Stimulated activated CD4-positive, alpha-beta T cell treated with anti-CD3 and anti-CD28 coated beads, Interleukin-2, amount 100 ng/mL, for 48 hours (primary cell): ENCODE results near the gene USF3.
"Not testable (repeated sequence)": the region's sequence is repeated elsewhere in the genome, so short reads cannot be mapped to it uniquely, and the experiment has no call there.

Source experiments
- DNase-seq, 2 donors: peaks; one replicate each; pipeline ENCODE4 v3.0.0-alpha.2; 2020

USF3 gene

GRCh38 chr3:113648524-113648923, 47.9 kb downstream of the USF3 start:
- no peak for DNase-seq

DNA sequence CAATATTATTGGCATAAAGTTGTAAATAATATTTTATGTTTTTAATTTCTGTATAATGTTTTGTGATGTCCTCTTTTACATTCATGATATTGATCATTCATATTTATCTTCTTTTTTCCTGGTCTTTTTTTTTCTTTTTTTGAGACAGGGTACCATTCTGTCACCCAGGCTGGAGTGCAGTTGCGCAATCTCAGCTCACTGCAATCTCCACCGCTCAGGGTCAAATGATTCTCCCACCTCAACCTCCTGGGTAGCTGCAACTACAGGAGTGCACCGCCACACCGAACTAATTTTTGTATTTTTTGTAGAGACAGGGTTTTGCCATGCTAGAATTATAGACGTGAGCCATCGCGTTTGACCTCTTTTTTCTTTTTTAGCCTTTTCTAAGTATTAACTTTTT, 52.9 kb downstream of the USF3 start:
- DNase-seq: no peak

- no peak for DNase-seq
These were observed 57.5 kb downstream of the USF3 start for GRCh38 chr3:113638910-113639309.

GRCh38 chr3:113637756-113638155, 58.7 kb downstream of the USF3 start:
- DNase-seq: no peak

DNA sequence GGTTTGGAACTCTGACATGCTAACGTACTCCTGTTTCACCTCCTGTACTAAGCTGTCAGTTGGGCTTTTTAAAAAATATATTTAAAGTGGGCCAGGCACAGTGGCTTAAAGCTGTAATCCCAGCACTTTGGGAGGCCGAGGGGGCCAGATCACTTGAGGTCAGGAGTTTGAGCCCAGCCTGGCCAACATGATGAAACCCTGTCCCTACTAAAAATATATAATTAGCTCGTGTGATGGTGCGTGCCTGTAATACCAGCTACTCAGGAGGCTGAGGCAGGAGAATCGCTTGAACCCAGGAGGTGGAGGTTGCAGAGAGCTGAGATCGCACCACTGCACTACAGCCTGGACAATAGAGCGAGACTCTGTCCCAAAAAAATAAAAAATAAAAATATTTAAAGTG, 60.4 kb downstream of the USF3 start:
- DNase-seq: not testable (repeated sequence)

GRCh38 chr3:113634782-113635474, 61.5 kb downstream of the USF3 start:
- DNase-seq: no peak

DNA sequence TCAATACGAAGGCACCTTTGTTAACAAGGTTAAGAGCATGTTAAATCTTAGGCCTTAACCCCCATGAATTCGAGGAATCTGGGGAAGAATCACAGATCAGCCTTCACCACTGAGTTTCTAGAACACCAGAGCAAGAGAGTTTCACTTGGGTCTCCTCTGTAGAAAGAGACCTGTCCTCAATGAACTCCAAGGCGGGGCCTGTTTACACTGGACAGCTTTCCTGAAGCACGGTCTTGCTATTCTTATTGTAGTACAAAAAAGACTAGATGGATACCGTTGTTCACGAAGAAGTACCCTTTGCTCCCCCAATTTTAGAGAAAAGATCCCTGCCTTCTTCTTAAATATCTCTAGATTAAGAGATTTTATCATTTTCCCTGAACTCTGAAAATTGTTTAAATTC, 64.9 kb downstream of the USF3 start:
- no peak for DNase-seq

DNA sequence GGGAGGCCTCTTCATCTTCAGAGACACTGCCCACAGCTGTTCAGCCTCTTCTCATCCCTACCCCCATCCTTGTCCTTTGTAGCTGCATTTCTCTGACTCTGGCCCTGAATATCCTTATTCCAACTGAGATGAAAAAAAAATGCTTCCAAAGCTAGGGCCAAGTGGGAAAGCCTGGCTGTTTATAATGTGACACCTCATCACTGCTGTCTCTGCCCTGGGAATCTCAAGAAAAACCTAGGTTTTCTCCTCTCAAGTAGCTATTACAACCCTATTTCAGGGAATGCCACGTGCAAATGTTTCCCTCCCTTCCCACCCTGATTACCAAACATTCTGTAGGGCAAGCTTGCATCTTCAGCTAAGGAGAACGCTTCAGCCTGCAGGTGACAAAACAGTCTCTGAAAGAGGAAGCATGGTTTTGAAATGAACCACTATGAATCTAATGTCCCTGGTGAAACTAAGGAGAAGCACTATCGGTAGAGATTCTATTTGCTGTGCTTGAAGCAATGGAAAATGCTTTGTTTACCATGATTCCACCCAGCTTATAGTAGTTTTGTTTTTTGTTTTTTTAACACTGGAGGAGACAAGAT, 65.4 kb downstream of the USF3 start:
- DNase-seq: no peak

DNA sequence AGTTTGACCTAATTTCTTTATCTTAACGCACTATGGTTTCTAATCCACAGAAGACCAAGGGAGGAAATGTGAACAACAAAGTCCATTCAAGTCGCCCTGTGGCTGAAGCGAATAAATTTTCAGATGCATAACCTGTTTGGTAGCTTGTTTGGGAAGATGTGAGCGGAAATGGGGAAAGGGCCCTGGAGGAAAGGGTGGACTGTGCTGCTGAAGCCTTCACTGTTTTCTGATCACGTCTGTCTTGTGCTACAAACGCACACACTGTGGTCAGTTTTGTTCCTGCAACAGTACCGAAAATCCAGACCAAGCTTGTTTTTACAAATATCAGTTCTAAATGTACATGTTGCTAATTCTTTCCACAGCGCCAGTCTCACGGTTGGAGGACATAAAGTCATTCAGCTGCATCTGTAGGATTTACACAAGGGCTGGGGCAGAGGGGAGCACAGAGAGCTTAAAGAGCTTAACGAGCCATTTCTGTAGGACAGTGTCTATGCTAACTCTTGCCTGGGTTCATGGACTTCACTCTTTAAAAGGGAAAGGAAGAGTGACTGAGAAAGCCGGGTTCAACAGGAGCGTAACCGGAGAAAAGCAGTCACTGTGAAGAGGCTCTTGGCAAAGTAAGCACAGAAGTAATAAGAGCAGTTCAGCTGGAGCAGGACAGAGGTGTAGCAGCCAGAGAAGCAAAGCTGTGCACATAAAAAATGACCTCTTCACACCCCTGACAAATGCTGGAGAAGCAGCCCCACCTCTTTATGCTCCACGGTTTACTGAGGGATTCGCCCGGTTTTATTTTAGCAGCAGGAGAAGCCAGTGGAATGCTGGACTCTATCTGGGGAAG, 66.6 kb downstream of the USF3 start:
- no peak for DNase-seq

- no peak for DNase-seq
These were observed 67.7 kb downstream of the USF3 start for GRCh38 chr3:113628788-113629187.

DNA sequence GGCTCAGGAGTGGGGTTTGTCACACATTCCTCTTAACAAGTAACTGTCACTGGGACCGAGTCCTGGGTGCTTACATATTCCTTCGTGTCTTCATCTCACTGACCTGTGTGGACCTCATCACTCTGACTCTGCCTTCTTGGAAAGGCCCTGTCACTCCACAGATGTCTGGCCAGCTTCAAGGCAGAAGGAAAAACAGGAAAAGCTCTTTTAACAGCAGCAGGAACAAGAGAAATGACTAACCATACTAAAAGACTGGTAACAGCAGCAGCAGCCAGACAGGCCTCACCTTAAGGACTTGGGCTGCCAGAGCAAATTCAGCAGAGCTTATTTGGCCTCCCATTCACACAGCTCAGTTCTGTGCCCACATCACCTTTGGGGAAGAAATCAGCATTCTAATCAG, 68.1 kb downstream of the USF3 start:
- DNase-seq: no peak

DNA sequence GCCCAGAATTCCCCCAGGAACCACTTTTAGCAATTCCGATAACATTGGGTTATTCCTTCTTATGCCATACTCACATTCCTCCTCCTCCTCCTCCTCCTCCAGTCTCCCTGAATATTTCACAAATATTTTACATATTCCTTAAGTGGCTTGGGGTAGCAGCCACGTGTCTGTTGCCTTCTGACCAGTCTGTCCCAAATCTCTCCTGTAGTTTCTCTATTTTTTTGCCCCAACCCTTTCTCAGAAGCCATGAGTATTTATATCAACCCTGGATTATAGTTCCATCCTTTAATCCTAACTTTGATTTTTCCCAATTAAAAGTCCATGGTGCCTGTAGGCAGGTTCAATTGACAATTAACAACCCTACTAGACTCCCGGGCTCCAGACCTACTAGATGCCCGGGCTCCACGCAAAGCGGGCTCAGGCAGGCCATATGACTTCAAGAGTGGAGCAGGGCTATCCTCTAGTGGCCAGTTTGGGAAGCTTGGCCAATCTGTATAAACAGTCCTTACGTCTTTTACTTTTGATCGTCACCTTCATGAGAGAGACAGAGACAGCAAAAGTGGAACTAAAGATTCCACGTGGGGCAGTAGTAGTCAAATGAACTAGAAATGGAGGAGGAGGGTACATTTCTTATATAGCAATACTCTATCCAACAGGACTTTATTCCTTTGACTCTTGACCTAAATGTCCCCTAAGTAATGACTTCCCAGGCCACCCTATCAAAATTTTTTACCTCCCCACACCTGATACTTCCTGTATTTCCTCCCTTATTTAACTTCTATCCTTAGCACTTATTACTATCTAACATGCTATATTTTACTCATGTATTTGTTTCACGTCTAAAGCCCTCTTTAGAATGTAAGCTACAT, 69.7 kb downstream of the USF3 start:
- DNase-seq: peak in 1 of 2 donors; percentile 2

GRCh38 chr3:113625834-113626233, 70.6 kb downstream of the USF3 start:
- DNase-seq: no peak

DNA sequence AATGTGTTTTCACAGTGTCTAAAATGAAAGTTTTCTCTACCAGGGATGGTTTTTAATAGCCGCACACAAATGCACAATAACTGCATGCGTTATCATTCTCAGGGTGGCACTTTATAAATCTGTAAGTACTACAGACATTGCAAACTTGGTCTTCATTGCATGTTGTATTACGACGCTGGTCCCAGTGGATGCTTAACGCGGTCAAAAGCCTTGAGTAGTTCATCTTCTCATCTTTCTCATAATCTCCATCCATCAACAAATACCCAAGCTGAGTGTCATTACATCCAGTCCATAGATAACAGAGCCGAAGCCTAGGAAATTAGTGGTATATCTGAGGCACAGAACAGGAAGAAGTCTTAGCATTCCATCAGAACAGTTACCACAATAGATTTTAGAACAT, 72.6 kb downstream of the USF3 start:
- DNase-seq: no peak

GRCh38 chr3:113623324-113623723, 73.1 kb downstream of the USF3 start:
- no peak for DNase-seq

GRCh38 chr3:113620091-113620490, 76.4 kb downstream of the USF3 start:
- no peak for DNase-seq

DNA sequence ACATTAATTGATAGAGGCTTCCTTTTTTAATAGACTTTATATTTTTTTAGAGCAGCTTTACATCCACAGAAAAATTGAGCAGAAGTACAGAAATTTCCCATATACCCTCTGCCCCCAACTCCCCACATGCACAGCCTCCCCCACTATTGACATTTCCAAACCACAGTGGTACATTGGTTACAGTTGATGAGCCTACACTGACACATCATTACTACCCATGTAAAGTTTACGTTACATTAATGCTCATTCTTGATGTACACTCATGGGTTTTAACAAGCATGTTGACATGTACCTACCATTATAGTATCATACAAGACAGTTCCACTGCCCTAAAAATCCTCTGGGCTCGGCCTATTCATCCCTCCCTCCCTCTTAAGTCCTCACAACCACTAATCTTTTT, 78.7 kb downstream of the USF3 start:
- no peak for DNase-seq

DNA sequence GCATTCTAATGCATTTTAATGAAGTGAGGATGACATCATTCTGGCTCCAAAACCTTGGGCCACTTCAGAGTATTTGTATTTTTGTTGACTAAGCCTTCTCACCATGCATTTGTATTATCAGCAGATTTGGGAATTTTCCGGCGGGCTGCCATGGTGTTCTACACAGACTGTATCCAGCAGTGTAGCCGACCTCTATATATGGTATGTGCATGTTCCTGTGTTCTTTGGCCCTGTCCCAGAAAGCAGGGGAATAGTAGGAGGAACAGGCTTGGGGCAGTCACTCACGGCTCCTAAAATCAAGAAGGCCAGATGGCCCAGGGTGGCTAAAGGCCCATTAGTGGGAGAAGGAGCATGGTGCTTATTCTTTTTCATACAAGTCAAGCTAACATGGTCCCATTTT, 80.5 kb downstream of the USF3 start:
- no peak for DNase-seq

DNA sequence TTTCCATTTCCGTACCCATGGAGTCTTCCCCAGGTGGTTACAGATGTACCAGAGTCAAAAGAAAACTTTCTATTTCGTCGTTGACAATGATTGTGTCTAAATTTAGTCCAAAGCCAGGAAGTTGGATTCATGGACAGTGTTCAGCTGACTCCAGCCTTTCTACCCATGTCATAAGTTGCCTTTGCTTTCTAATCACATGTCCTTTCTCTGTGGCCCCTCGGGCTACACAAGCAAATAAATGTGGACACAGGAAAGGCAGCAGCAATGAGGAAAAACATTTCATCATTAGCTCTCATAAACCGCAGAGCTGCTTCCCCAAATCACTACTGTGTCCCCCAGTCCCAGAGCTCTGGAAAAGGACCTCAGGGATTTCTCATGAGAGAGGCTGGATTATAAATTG, 82.0 kb downstream of the USF3 start:
- DNase-seq: no peak

GRCh38 chr3:113607219-113607596, 89.2 kb downstream of the USF3 start:
- DNase-seq: no peak

- peak; percentile 5 to 24 for DNase-seq
These were observed 89.8 kb downstream of the USF3 start for GRCh38 chr3:113606539-113607218.

GRCh38 chr3:113602836-113603235, 93.6 kb downstream of the USF3 start:
- DNase-seq: no peak

GRCh38 chr3:113602256-113602655, 94.2 kb downstream of the USF3 start:
- DNase-seq: no peak
